C4-2B (cell line): ENCODE data around the gene CBARP.

Experiments
- CTCF ChIP-seq: fragments of 450-650 bp; conservative IDR thresholded peaks from 2 replicates; pipeline ENCODE4 v1.5.1; 2017; ENCODE audit warnings: mild to moderate bottlenecking
- ZFX ChIP-seq: fragments of 450-650 bp; IDR thresholded peaks from 2 replicates; pipeline ENCODE4 v1.6.1; 2017

- TF ChIP-seq CTCF (no peak), ZFX (no peak)
These were observed 38.8 kb upstream of the CBARP start for GRCh38 chr19:1276628-1277022.
